ENCODE measurements around the gene RAD51C.
A peak's percentile ranks its signal among the peaks of the same experiment; 100 is the strongest.
"Not testable (repeated sequence)": the region's sequence is repeated elsewhere in the genome, so short reads cannot be mapped to it uniquely, and the experiment has no call there.

Gene RAD51C

GRCh38 chr17:58747674-58748073, 55.3 kb downstream of the RAD51C start:
- no peak for DNase-seq

GRCh38 chr17:58749627-58750026, 57.2 kb downstream of the RAD51C start:
- DNase-seq = not testable (repeated sequence)

- peak in 1 of 3 experiments; percentile 32 for DNase-seq
These were observed 60.6 kb downstream of the RAD51C start for GRCh38 chr17:58753026-58753425.

GRCh38 chr17:58755269-58755576, 62.8 kb downstream of the RAD51C start:
- no peak for DNase-seq

- peak; percentile 91 to 98 (median 95) for DNase-seq
These were observed 63.3 kb downstream of the RAD51C start, which contains the start of gene PPM1E for GRCh38 chr17:58755577-58756245. PPM1E (plus strand) TSS chr17:58755854.

- peak; percentile 33 to 76 (median 76) for DNase-seq
These were observed 64.1 kb downstream of the RAD51C start for GRCh38 chr17:58756246-58757161.

- no peak for DNase-seq
These were observed 64.8 kb downstream of the RAD51C start for GRCh38 chr17:58757162-58757613.

GRCh38 chr17:58758890-58759289, 66.5 kb downstream of the RAD51C start:
- no peak for DNase-seq

GRCh38 chr17:58759522-58759921, 67.1 kb downstream of the RAD51C start:
- DNase-seq = peak in 1 of 3 experiments; percentile 4

- no peak for DNase-seq
These were observed 67.8 kb downstream of the RAD51C start for GRCh38 chr17:58760248-58760647.

GRCh38 chr17:58763263-58763662, 70.9 kb downstream of the RAD51C start:
- DNase-seq = no peak

GRCh38 chr17:58764373-58764772, 72.0 kb downstream of the RAD51C start:
- DNase-seq = peak in 1 of 3 experiments; percentile 53

- not testable (repeated sequence) for DNase-seq
These were observed 86.1 kb downstream of the RAD51C start for GRCh38 chr17:58778482-58778881.

GRCh38 chr17:58779446-58779845, 87.0 kb downstream of the RAD51C start:
- DNase-seq = no peak

- DNase-seq = peak; percentile 42 to 87 (median 55)
These were observed 91.0 kb downstream of the RAD51C start for GRCh38 chr17:58783380-58783779.

- no peak for DNase-seq
These were observed 92.7 kb downstream of the RAD51C start for GRCh38 chr17:58785097-58785496.
